B cell (primary cell): ENCODE measurements around the gene HACD2.

Experiments
- EZH2 ChIP-seq: IDR thresholded peaks from 2 replicates; pipeline ENCODE4 v1.6.1; 2012; ENCODE audit warnings: borderline replicate concordance, low read depth, mild to moderate bottlenecking, moderate library complexity, low read length; ENCODE audit not compliant: insufficient read depth, poor library complexity, severe bottlenecking
- TF ChIP-seq, protein P1 (sequence below): fragments of 200-600 bp; IDR thresholded peaks from one replicate; pipeline ENCODE4 v1.8.0; 2022; ENCODE audit warnings: antibody characterized with exemption, mild to moderate bottlenecking

DNA sequence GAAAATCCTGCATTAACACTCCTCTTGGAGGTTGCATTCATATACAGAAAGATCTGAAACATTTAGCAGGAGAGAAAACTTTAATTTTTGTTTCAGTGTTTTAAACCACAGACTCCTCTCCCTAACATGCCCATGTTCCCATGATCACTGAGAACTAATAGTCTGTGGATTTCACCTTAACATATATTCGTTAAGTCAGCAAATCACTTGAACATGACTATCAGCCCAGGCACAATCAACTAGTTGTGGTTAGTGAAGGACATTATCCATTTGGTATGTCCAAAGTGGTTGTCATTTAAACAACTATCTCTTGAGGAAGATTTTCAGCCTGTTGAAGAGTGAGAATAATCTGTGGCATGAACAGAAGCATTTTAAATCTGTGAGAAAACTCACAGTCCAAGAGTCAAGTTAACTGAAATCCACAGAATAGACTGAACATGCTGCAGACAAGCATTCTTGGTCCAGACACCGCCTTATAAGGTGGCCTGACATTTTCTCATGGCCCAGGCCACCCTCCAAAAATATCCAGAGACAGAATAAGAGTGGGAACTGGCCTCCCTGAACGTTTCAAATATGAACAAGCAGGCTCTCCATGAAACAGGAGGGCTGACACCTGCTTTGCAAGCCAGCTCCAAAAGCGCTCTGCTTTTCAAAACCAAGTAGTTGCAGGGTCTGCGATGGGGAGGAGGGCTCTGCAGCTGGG, 96.1 kb downstream of the HACD2 start:
- TF ChIP-seq, protein P1, sequence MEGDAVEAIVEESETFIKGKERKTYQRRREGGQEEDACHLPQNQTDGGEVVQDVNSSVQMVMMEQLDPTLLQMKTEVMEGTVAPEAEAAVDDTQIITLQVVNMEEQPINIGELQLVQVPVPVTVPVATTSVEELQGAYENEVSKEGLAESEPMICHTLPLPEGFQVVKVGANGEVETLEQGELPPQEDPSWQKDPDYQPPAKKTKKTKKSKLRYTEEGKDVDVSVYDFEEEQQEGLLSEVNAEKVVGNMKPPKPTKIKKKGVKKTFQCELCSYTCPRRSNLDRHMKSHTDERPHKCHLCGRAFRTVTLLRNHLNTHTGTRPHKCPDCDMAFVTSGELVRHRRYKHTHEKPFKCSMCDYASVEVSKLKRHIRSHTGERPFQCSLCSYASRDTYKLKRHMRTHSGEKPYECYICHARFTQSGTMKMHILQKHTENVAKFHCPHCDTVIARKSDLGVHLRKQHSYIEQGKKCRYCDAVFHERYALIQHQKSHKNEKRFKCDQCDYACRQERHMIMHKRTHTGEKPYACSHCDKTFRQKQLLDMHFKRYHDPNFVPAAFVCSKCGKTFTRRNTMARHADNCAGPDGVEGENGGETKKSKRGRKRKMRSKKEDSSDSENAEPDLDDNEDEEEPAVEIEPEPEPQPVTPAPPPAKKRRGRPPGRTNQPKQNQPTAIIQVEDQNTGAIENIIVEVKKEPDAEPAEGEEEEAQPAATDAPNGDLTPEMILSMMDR = no peak
- TF ChIP-seq EZH2 = no peak
